Activated gamma-delta T cell (primary cell): ENCODE measurements around the gene CYP8B1.

Experiments
- DNase-seq: peaks from one replicate; lab custom pipeline; 2025; lab: John Stamatoyannopoulos, UW

CYP8B1 gene

DNA sequence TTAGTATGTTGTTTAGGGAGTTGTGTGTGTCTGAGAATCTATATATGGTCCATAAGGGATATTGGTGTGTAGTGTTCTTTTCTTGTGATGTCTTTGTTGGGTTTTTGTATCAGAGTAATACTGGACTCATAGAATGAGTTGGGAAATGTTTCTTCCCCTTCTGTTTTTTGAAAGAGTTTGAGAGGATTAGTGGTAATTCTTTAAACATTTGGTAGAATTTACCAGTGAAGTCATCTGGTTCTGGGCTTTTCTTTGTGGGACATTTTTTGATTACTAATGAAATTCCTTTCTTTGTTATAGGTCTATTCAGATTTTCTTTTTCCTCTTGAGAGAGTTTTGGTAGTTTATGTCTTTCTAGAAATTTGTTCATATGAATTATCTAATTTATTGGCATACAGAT is 49.5 kb downstream of the CYP8B1 start:
- DNase-seq = no peak

DNA sequence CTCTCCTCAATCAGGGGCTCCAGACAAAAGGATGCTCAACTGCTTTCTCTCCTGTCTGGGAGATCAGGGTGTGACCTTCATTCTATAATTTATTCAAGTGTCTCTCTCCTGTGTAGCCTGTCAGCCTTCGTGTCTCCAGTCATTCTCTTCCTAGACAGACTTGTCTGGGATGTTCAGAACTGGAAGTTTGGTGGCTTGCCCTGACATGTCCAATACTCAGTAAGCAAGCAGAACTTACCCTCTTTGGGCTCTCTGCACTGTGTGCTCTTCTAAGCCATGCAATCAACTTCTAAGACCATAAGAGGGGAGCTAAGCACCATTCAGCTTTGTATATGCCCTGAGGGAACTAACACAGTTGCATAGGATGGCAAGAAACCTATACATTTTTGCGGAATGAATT is 52.3 kb downstream of the CYP8B1 start:
- DNase-seq = no peak

DNA sequence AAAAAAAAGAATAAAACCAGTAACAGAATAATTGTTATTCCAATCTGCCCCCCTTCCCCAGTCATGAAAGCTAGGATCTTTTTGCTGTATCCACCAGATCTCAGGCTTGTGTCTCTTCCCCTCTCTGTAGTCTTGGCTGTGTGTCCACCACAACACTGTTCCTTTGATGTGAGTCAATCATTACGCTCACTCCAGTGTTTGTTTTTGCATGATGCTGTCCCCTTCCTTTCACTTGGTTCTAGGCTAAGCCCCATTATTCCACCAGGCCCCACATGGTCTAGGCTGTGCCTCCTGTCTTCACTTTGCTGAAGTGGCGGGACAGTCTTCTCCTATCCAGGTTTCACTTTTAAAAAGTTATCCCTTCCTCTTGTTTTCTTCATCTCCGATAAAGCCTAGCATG is 52.9 kb downstream of the CYP8B1 start:
- no peak for DNase-seq
